H9 (cell line): ENCODE data around the gene SHTN1. TPM values are rescaled to one million over a fixed set of nuclear protein-coding genes. Genes with fewer than 3 reads are reported as not detected.

Source experiments
- DNase-seq: peaks from one replicate; pipeline ENCODE4 v3.0.0-alpha.2; 2017
- H2AFZ ChIP-seq: one replicate; pipeline ENCODE4 v1.6.1; 2013; ENCODE audit warnings: mild to moderate bottlenecking, low read length, control low read depth, moderate library complexity
- H2AK5ac ChIP-seq: 2 replicates; pipeline ENCODE4 v1.6.1; 2013; ENCODE audit warnings: low read length, control low read depth, mixed read lengths; ENCODE audit not compliant: insufficient read length
- H2BK120ac ChIP-seq: one replicate; pipeline ENCODE4 v1.6.1; 2013; ENCODE audit warnings: low read depth, mild to moderate bottlenecking, low read length, control low read depth, inconsistent platforms; ENCODE audit not compliant: poor library complexity, severe bottlenecking
- H2BK12ac ChIP-seq: 2 replicates; pipeline ENCODE4 v1.6.1; 2013; ENCODE audit warnings: low read length, control low read depth, mixed read lengths, low read depth; ENCODE audit not compliant: insufficient read length
- H2BK15ac ChIP-seq: 2 replicates; pipeline ENCODE4 v1.6.1; 2013; ENCODE audit warnings: low read depth, low read length, control low read depth
- H2BK20ac ChIP-seq: one replicate; pipeline ENCODE4 v1.6.1; 2013; ENCODE audit warnings: low read depth, mild to moderate bottlenecking, low read length, control low read depth, inconsistent platforms; ENCODE audit not compliant: poor library complexity, severe bottlenecking
- H2BK5ac ChIP-seq: 2 replicates; pipeline ENCODE4 v1.6.1; 2013; ENCODE audit warnings: low read length, control low read depth, mixed read lengths; ENCODE audit not compliant: insufficient read length
- H3K14ac ChIP-seq: 2 replicates; pipeline ENCODE4 v1.6.1; 2013; ENCODE audit warnings: low read length, control low read depth; ENCODE audit not compliant: insufficient read depth
- H3K18ac ChIP-seq: 2 replicates; pipeline ENCODE4 v1.6.1; 2013; ENCODE audit warnings: low read depth, mild to moderate bottlenecking, mixed read lengths, low read length, control low read depth; ENCODE audit not compliant: insufficient read length
- H3K23ac ChIP-seq: 2 replicates; pipeline ENCODE4 v1.6.1; 2013; ENCODE audit warnings: low read length, control low read depth, mixed read lengths, low read depth; ENCODE audit not compliant: insufficient read length
- H3K23me2 ChIP-seq: 2 replicates; pipeline ENCODE4 v1.6.1; 2013; ENCODE audit warnings: low read depth, mild to moderate bottlenecking, mixed read lengths, low read length, control low read depth; ENCODE audit not compliant: insufficient read length, poor library complexity, severe bottlenecking
- H3K27ac ChIP-seq: 2 replicates; pipeline ENCODE4 v1.5.1; 2013; ENCODE audit warnings: low read length, control low read depth, mixed read lengths, low read depth; ENCODE audit not compliant: insufficient read length
- H3K27me3 ChIP-seq: 2 replicates; pipeline ENCODE4 v1.6.1; 2013; ENCODE audit warnings: low read length, control low read depth, inconsistent platforms; ENCODE audit not compliant: insufficient read depth
- H3K4ac ChIP-seq: 2 replicates; pipeline ENCODE4 v1.6.1; 2013; ENCODE audit warnings: low read depth, mild to moderate bottlenecking, control low read depth, inconsistent platforms, low read length, moderate library complexity
- H3K4me1 ChIP-seq: 2 replicates; pipeline ENCODE4 v1.6.1; 2013; ENCODE audit warnings: low read length, control low read depth, inconsistent platforms; ENCODE audit not compliant: insufficient read depth
- H3K4me2 ChIP-seq: 2 replicates; pipeline ENCODE4 v1.6.1; 2013; ENCODE audit warnings: low read length, control low read depth, mixed read lengths; ENCODE audit not compliant: insufficient read length, insufficient read depth
- H3K56ac ChIP-seq: 2 replicates; pipeline ENCODE4 v1.6.1; 2013; ENCODE audit warnings: low read depth, mild to moderate bottlenecking, mixed read lengths, low read length, control low read depth; ENCODE audit not compliant: insufficient read length
- H3K79me1 ChIP-seq: 2 replicates; pipeline ENCODE4 v1.6.1; 2013; ENCODE audit warnings: low read depth, mild to moderate bottlenecking, moderate library complexity, low read length, control low read depth, inconsistent platforms; ENCODE audit not compliant: insufficient read depth, poor library complexity, severe bottlenecking
- H3K79me2 ChIP-seq: 2 replicates; pipeline ENCODE4 v1.6.1; 2013; ENCODE audit warnings: low read length, control low read depth, inconsistent platforms; ENCODE audit not compliant: insufficient read depth
- H3K9ac ChIP-seq: 2 replicates; pipeline ENCODE4 v1.6.1; 2013; ENCODE audit warnings: low read length, control low read depth, mixed read lengths; ENCODE audit not compliant: insufficient read length; ENCODE audit errors: extremely low read depth
- H3K9me3 ChIP-seq: one replicate; pipeline ENCODE4 v1.6.1; 2013; ENCODE audit warnings: low read depth, low read length, inconsistent platforms; ENCODE audit not compliant: control insufficient read depth
- H3T11ph ChIP-seq: one replicate; pipeline ENCODE4 v1.6.1; 2013; ENCODE audit warnings: mild to moderate bottlenecking, low read length, control low read depth, inconsistent platforms
- H4K20me1 ChIP-seq: one replicate; pipeline ENCODE4 v1.6.1; 2013; ENCODE audit not compliant: control insufficient read depth, insufficient read length, insufficient read depth
- H4K5ac ChIP-seq: 2 replicates; pipeline ENCODE4 v1.6.1; 2013; ENCODE audit warnings: low read depth, mild to moderate bottlenecking, mixed read lengths, low read length, control low read depth; ENCODE audit not compliant: insufficient read length
- H4K8ac ChIP-seq: replicated peaks from 2 replicates; pipeline ENCODE4 v1.6.1; 2013; ENCODE audit warnings: low read length, control low read depth, mixed read lengths, low read depth; ENCODE audit not compliant: insufficient read length
- H4K91ac ChIP-seq: 2 replicates; pipeline ENCODE4 v1.6.1; 2013; ENCODE audit warnings: low read depth, mild to moderate bottlenecking, moderate library complexity, mixed read lengths, low read length, control low read depth; ENCODE audit not compliant: insufficient read length
- H3K27ac Mint-ChIP-seq, 3 experiments: 2 replicates in 2 of 3; 3 replicates in 1 of 3; pipeline ENCODE4 v1.8.0; 2020 to 2021; ENCODE audit warnings: mixed read lengths in 3 of 3, mild to moderate bottlenecking in 1 of 3, moderate library complexity in 1 of 3
- H3K27me3 Mint-ChIP-seq: 2 replicates; pipeline ENCODE4 v1.8.0; 2021; ENCODE audit warnings: low read depth, mild to moderate bottlenecking, moderate library complexity, mixed read lengths
- H3K36me3 Mint-ChIP-seq, 3 experiments: 2 replicates in 2 of 3; 3 replicates in 1 of 3; pipeline ENCODE4 v1.8.0; 2020 to 2021; ENCODE audit warnings: low read depth in 3 of 3, mixed read lengths in 3 of 3; ENCODE audit not compliant: insufficient read depth in 1 of 3
- H3K4me1 Mint-ChIP-seq, 2 experiments: 2 replicates each; pipeline ENCODE4 v1.8.0; 2020; ENCODE audit warnings: mixed read lengths in 2 of 2
- H3K4me3 Mint-ChIP-seq, 2 experiments: 2 replicates in 1 of 2; 3 replicates in 1 of 2; pipeline ENCODE4 v1.8.0; 2020 to 2021; ENCODE audit warnings: mild to moderate bottlenecking in 2 of 2, mixed read lengths in 2 of 2, moderate library complexity in 1 of 2
- H3K9me3 Mint-ChIP-seq, 2 experiments: 2 replicates in 1 of 2; 3 replicates in 1 of 2; pipeline ENCODE4 v1.8.0; 2020; ENCODE audit warnings: mild to moderate bottlenecking in 2 of 2, mixed read lengths in 2 of 2, moderate library complexity in 1 of 2
- CTCF ChIP-seq: fragments of 200-600 bp; sonication (generic); conservative IDR thresholded peaks from 3 replicates; pipeline ENCODE4 v1.8.0; 2021; ENCODE audit warnings: antibody characterized with exemption, mild to moderate bottlenecking
- WGBS: extraction: QIAGEN DNeasy Blood & Tissue Kit; methylation state at CpG from one replicate; pipeline ENCODE4 v1.1.7; 2013; ENCODE audit warnings: missing lambda C conversion rate, low lambda C conversion rate, mixed read lengths; ENCODE audit not compliant: insufficient read length; ENCODE audit errors: extremely low coverage; 5-methylcytosine and 5-hydroxymethylcytosine counted together
- total RNA-seq: library from RNA; stranded (reverse); gene quantifications from 2 replicates; pipeline ENCODE4 v1.2.1, GENCODE V29; 2021

Gene SHTN1
- total RNA-seq, 1 experiment from 2014 or later, result 22.1 TPM

- WGBS, result no CpG with 5 or more reads among the region's 6 CpGs
- no peak overlapping the region for H3K27ac Mint-ChIP-seq
- Histone ChIP-seq H3K9me3 (no peaks in the 10 kb centered on the region), H3K27ac (no peak overlapping the region), H4K5ac (no peak overlapping the region), H4K91ac (no peak overlapping the region), H3K79me1 (no peaks in the 10 kb centered on the region), H3K18ac (no peak overlapping the region), H3K23me2 (no peaks in the 10 kb centered on the region), H3K4me2 (no peak overlapping the region), H2BK20ac (no peak overlapping the region), H3K14ac (no peak overlapping the region), H2AK5ac (no peak overlapping the region), H2BK5ac (no peak overlapping the region), H4K20me1 (no peaks in the 10 kb centered on the region), H3K79me2 (no peaks in the 10 kb centered on the region), H3K23ac (no peak overlapping the region), H4K8ac (no peak overlapping the region), H3T11ph (no peak overlapping the region), H2BK12ac (no peak overlapping the region), H3K4me1 (no peaks in the 10 kb centered on the region), H3K56ac (no peak overlapping the region), H2BK15ac (no peak overlapping the region), H3K9ac (no peak overlapping the region), H3K4ac (no peak overlapping the region), H2BK120ac (no peak overlapping the region), H3K27me3 (no peaks in the 10 kb centered on the region), H2AFZ (no peak overlapping the region)
- peaks cover 9 to 11% of the 10 kb centered on the region in 2 experiments for H3K4me1 Mint-ChIP-seq
- no peak for TF ChIP-seq CTCF
- DNase-seq, result no peak
- no peaks in the 10 kb centered on the region for H3K9me3 Mint-ChIP-seq
- H3K36me3 Mint-ChIP-seq, result peaks cover 0 to 7% (median 0%) of the 10 kb centered on the region in 3 experiments; a peak in 2 of 7 replicates
- H3K4me3 Mint-ChIP-seq, result no peak overlapping the region
- H3K27me3 Mint-ChIP-seq, result no peaks in the 10 kb centered on the region
These were observed 97.6 kb downstream of the SHTN1 start for GRCh38 chr10:116907245-116907987.
